H9 (cell line): ENCODE data around the gene BHLHE23. TPM values are rescaled to one million over a fixed set of nuclear protein-coding genes. Genes with fewer than 3 reads are reported as not detected.

Experiments
- DNase-seq: peaks from one replicate; pipeline ENCODE4 v3.0.0-alpha.2; 2017
- H2AFZ ChIP-seq: one replicate; pipeline ENCODE4 v1.6.1; 2013; ENCODE audit warnings: mild to moderate bottlenecking, low read length, control low read depth, moderate library complexity
- H2AK5ac ChIP-seq: 2 replicates; pipeline ENCODE4 v1.6.1; 2013; ENCODE audit warnings: low read length, control low read depth, mixed read lengths; ENCODE audit not compliant: insufficient read length
- H2BK120ac ChIP-seq: one replicate; pipeline ENCODE4 v1.6.1; 2013; ENCODE audit warnings: low read depth, mild to moderate bottlenecking, low read length, control low read depth, inconsistent platforms; ENCODE audit not compliant: poor library complexity, severe bottlenecking
- H2BK12ac ChIP-seq: 2 replicates; pipeline ENCODE4 v1.6.1; 2013; ENCODE audit warnings: low read length, control low read depth, mixed read lengths, low read depth; ENCODE audit not compliant: insufficient read length
- H2BK15ac ChIP-seq: 2 replicates; pipeline ENCODE4 v1.6.1; 2013; ENCODE audit warnings: low read depth, low read length, control low read depth
- H2BK20ac ChIP-seq: one replicate; pipeline ENCODE4 v1.6.1; 2013; ENCODE audit warnings: low read depth, mild to moderate bottlenecking, low read length, control low read depth, inconsistent platforms; ENCODE audit not compliant: poor library complexity, severe bottlenecking
- H2BK5ac ChIP-seq: 2 replicates; pipeline ENCODE4 v1.6.1; 2013; ENCODE audit warnings: low read length, control low read depth, mixed read lengths; ENCODE audit not compliant: insufficient read length
- H3K14ac ChIP-seq: 2 replicates; pipeline ENCODE4 v1.6.1; 2013; ENCODE audit warnings: low read length, control low read depth; ENCODE audit not compliant: insufficient read depth
- H3K18ac ChIP-seq: 2 replicates; pipeline ENCODE4 v1.6.1; 2013; ENCODE audit warnings: low read depth, mild to moderate bottlenecking, mixed read lengths, low read length, control low read depth; ENCODE audit not compliant: insufficient read length
- H3K23ac ChIP-seq: 2 replicates; pipeline ENCODE4 v1.6.1; 2013; ENCODE audit warnings: low read length, control low read depth, mixed read lengths, low read depth; ENCODE audit not compliant: insufficient read length
- H3K23me2 ChIP-seq: 2 replicates; pipeline ENCODE4 v1.6.1; 2013; ENCODE audit warnings: low read depth, mild to moderate bottlenecking, mixed read lengths, low read length, control low read depth; ENCODE audit not compliant: insufficient read length, poor library complexity, severe bottlenecking
- H3K27ac ChIP-seq: 2 replicates; pipeline ENCODE4 v1.5.1; 2013; ENCODE audit warnings: low read length, control low read depth, mixed read lengths, low read depth; ENCODE audit not compliant: insufficient read length
- H3K27me3 ChIP-seq: 2 replicates; pipeline ENCODE4 v1.6.1; 2013; ENCODE audit warnings: low read length, control low read depth, inconsistent platforms; ENCODE audit not compliant: insufficient read depth
- H3K4ac ChIP-seq: 2 replicates; pipeline ENCODE4 v1.6.1; 2013; ENCODE audit warnings: low read depth, mild to moderate bottlenecking, control low read depth, inconsistent platforms, low read length, moderate library complexity
- H3K4me1 ChIP-seq: 2 replicates; pipeline ENCODE4 v1.6.1; 2013; ENCODE audit warnings: low read length, control low read depth, inconsistent platforms; ENCODE audit not compliant: insufficient read depth
- H3K4me2 ChIP-seq: 2 replicates; pipeline ENCODE4 v1.6.1; 2013; ENCODE audit warnings: low read length, control low read depth, mixed read lengths; ENCODE audit not compliant: insufficient read length, insufficient read depth
- H3K56ac ChIP-seq: 2 replicates; pipeline ENCODE4 v1.6.1; 2013; ENCODE audit warnings: low read depth, mild to moderate bottlenecking, mixed read lengths, low read length, control low read depth; ENCODE audit not compliant: insufficient read length
- H3K79me1 ChIP-seq: 2 replicates; pipeline ENCODE4 v1.6.1; 2013; ENCODE audit warnings: low read depth, mild to moderate bottlenecking, moderate library complexity, low read length, control low read depth, inconsistent platforms; ENCODE audit not compliant: insufficient read depth, poor library complexity, severe bottlenecking
- H3K79me2 ChIP-seq: 2 replicates; pipeline ENCODE4 v1.6.1; 2013; ENCODE audit warnings: low read length, control low read depth, inconsistent platforms; ENCODE audit not compliant: insufficient read depth
- H3K9ac ChIP-seq: 2 replicates; pipeline ENCODE4 v1.6.1; 2013; ENCODE audit warnings: low read length, control low read depth, mixed read lengths; ENCODE audit not compliant: insufficient read length; ENCODE audit errors: extremely low read depth
- H3K9me3 ChIP-seq: one replicate; pipeline ENCODE4 v1.6.1; 2013; ENCODE audit warnings: low read depth, low read length, inconsistent platforms; ENCODE audit not compliant: control insufficient read depth
- H3T11ph ChIP-seq: one replicate; pipeline ENCODE4 v1.6.1; 2013; ENCODE audit warnings: mild to moderate bottlenecking, low read length, control low read depth, inconsistent platforms
- H4K20me1 ChIP-seq: one replicate; pipeline ENCODE4 v1.6.1; 2013; ENCODE audit not compliant: control insufficient read depth, insufficient read length, insufficient read depth
- H4K5ac ChIP-seq: 2 replicates; pipeline ENCODE4 v1.6.1; 2013; ENCODE audit warnings: low read depth, mild to moderate bottlenecking, mixed read lengths, low read length, control low read depth; ENCODE audit not compliant: insufficient read length
- H4K8ac ChIP-seq: replicated peaks from 2 replicates; pipeline ENCODE4 v1.6.1; 2013; ENCODE audit warnings: low read length, control low read depth, mixed read lengths, low read depth; ENCODE audit not compliant: insufficient read length
- H4K91ac ChIP-seq: 2 replicates; pipeline ENCODE4 v1.6.1; 2013; ENCODE audit warnings: low read depth, mild to moderate bottlenecking, moderate library complexity, mixed read lengths, low read length, control low read depth; ENCODE audit not compliant: insufficient read length
- H3K27ac Mint-ChIP-seq, 3 experiments: 2 replicates in 2 of 3; 3 replicates in 1 of 3; pipeline ENCODE4 v1.8.0; 2020 to 2021; ENCODE audit warnings: mixed read lengths in 3 of 3, mild to moderate bottlenecking in 1 of 3, moderate library complexity in 1 of 3
- H3K27me3 Mint-ChIP-seq: 2 replicates; pipeline ENCODE4 v1.8.0; 2021; ENCODE audit warnings: low read depth, mild to moderate bottlenecking, moderate library complexity, mixed read lengths
- H3K36me3 Mint-ChIP-seq, 3 experiments: 2 replicates in 2 of 3; 3 replicates in 1 of 3; pipeline ENCODE4 v1.8.0; 2020 to 2021; ENCODE audit warnings: low read depth in 3 of 3, mixed read lengths in 3 of 3; ENCODE audit not compliant: insufficient read depth in 1 of 3
- H3K4me1 Mint-ChIP-seq, 2 experiments: 2 replicates each; pipeline ENCODE4 v1.8.0; 2020; ENCODE audit warnings: mixed read lengths in 2 of 2
- H3K4me3 Mint-ChIP-seq, 2 experiments: 2 replicates in 1 of 2; 3 replicates in 1 of 2; pipeline ENCODE4 v1.8.0; 2020 to 2021; ENCODE audit warnings: mild to moderate bottlenecking in 2 of 2, mixed read lengths in 2 of 2, moderate library complexity in 1 of 2
- H3K9me3 Mint-ChIP-seq, 2 experiments: 2 replicates in 1 of 2; 3 replicates in 1 of 2; pipeline ENCODE4 v1.8.0; 2020; ENCODE audit warnings: mild to moderate bottlenecking in 2 of 2, mixed read lengths in 2 of 2, moderate library complexity in 1 of 2
- WGBS: extraction: QIAGEN DNeasy Blood & Tissue Kit; methylation state at CpG from one replicate; pipeline ENCODE4 v1.1.7; 2013; ENCODE audit warnings: missing lambda C conversion rate, low lambda C conversion rate, mixed read lengths; ENCODE audit not compliant: insufficient read length; ENCODE audit errors: extremely low coverage; 5-methylcytosine and 5-hydroxymethylcytosine counted together
- total RNA-seq: library from RNA; stranded (reverse); gene quantifications from 2 replicates; pipeline ENCODE4 v1.2.1, GENCODE V29; 2021
- TF ChIP-seq, protein P1 (sequence below): fragments of 200-600 bp; sonication (generic); conservative IDR thresholded peaks from 3 replicates; pipeline ENCODE4 v1.8.0; 2021; ENCODE audit warnings: antibody characterized with exemption, mild to moderate bottlenecking

BHLHE23 gene
- total RNA-seq, 1 experiment from 2014 or later, result 0.35 TPM

- Histone ChIP-seq H3T11ph (no peak overlapping the region), H2BK5ac (no peak overlapping the region), H3K27me3 (no peaks in the 10 kb centered on the region), H3K79me2 (no peaks in the 10 kb centered on the region), H3K27ac (no peak overlapping the region), H2BK120ac (no peak overlapping the region), H2BK20ac (no peak overlapping the region), H2AFZ (no peak overlapping the region), H3K9me3 (peaks cover 8% of the 10 kb centered on the region), H3K4me2 (no peak overlapping the region), H2BK12ac (no peak overlapping the region), H4K8ac (no peak overlapping the region), H3K4me1 (no peaks in the 10 kb centered on the region), H3K4ac (no peak overlapping the region), H4K91ac (no peak overlapping the region), H4K20me1 (no peaks in the 10 kb centered on the region), H3K56ac (no peak overlapping the region), H2AK5ac (no peak overlapping the region), H2BK15ac (no peak overlapping the region), H4K5ac (no peak overlapping the region), H3K79me1 (no peaks in the 10 kb centered on the region), H3K23ac (no peak overlapping the region), H3K14ac (no peak overlapping the region), H3K23me2 (no peaks in the 10 kb centered on the region), H3K18ac (no peak overlapping the region), H3K9ac (no peak overlapping the region)
- Mint-ChIP-seq H3K27ac (no peak overlapping the region), H3K27me3 (peaks cover 33% of the 10 kb centered on the region), H3K9me3 (peaks cover 18 to 27% of the 10 kb centered on the region in 2 experiments), H3K4me1 (peaks cover 3 to 6% of the 10 kb centered on the region in 2 experiments; a peak in 2 of 4 replicates), H3K36me3 (peaks cover 0 to 7% (median 3%) of the 10 kb centered on the region in 3 experiments; a peak in 2 of 7 replicates), H3K4me3 (no peak overlapping the region)
- TF ChIP-seq, protein P1, sequence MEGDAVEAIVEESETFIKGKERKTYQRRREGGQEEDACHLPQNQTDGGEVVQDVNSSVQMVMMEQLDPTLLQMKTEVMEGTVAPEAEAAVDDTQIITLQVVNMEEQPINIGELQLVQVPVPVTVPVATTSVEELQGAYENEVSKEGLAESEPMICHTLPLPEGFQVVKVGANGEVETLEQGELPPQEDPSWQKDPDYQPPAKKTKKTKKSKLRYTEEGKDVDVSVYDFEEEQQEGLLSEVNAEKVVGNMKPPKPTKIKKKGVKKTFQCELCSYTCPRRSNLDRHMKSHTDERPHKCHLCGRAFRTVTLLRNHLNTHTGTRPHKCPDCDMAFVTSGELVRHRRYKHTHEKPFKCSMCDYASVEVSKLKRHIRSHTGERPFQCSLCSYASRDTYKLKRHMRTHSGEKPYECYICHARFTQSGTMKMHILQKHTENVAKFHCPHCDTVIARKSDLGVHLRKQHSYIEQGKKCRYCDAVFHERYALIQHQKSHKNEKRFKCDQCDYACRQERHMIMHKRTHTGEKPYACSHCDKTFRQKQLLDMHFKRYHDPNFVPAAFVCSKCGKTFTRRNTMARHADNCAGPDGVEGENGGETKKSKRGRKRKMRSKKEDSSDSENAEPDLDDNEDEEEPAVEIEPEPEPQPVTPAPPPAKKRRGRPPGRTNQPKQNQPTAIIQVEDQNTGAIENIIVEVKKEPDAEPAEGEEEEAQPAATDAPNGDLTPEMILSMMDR, result no peak
- WGBS, result no CpG with 5 or more reads among the region's 13 CpGs
- DNase-seq, result no peak
These were observed 43.6 kb upstream of the BHLHE23 start for GRCh38 chr20:63050406-63050805.
